AG09319 (cell line): Measurements from ENCODE around the gene ECT2.

ENCODE experiments used
- DNase-seq: peaks from one replicate; pipeline ENCODE4 v3.0.0-alpha.2; 2010; ENCODE audit warnings: low read depth; ENCODE audit errors: extremely low read depth
- TF ChIP-seq, protein P1 (sequence below): IDR thresholded peaks from 2 replicates; pipeline ENCODE4 v1.5.1; 2011; ENCODE audit warnings: low read depth, mild to moderate bottlenecking, inconsistent platforms, low read length, moderate library complexity

The ECT2 gene

DNA sequence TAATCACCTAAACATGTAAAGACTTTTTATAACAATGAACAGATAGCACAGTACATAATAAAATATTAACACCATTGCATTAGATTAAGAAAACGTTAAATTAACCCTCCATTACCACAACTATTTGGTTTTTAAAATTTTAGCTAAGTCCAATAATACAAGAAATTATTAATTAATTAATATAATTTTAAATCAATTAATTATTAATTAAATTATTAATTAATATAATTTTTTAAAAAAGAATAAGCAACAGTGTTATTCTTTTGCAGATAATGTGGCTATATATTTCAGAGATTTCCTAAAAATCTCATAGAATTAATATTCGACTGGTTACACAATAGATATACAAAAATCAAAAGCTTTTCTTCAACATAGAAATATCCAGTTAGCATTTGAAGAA lies 82.5 kb downstream of the ECT2 start:
- TF ChIP-seq, protein P1, sequence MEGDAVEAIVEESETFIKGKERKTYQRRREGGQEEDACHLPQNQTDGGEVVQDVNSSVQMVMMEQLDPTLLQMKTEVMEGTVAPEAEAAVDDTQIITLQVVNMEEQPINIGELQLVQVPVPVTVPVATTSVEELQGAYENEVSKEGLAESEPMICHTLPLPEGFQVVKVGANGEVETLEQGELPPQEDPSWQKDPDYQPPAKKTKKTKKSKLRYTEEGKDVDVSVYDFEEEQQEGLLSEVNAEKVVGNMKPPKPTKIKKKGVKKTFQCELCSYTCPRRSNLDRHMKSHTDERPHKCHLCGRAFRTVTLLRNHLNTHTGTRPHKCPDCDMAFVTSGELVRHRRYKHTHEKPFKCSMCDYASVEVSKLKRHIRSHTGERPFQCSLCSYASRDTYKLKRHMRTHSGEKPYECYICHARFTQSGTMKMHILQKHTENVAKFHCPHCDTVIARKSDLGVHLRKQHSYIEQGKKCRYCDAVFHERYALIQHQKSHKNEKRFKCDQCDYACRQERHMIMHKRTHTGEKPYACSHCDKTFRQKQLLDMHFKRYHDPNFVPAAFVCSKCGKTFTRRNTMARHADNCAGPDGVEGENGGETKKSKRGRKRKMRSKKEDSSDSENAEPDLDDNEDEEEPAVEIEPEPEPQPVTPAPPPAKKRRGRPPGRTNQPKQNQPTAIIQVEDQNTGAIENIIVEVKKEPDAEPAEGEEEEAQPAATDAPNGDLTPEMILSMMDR, result no peak
- DNase-seq, result no peak

DNA sequence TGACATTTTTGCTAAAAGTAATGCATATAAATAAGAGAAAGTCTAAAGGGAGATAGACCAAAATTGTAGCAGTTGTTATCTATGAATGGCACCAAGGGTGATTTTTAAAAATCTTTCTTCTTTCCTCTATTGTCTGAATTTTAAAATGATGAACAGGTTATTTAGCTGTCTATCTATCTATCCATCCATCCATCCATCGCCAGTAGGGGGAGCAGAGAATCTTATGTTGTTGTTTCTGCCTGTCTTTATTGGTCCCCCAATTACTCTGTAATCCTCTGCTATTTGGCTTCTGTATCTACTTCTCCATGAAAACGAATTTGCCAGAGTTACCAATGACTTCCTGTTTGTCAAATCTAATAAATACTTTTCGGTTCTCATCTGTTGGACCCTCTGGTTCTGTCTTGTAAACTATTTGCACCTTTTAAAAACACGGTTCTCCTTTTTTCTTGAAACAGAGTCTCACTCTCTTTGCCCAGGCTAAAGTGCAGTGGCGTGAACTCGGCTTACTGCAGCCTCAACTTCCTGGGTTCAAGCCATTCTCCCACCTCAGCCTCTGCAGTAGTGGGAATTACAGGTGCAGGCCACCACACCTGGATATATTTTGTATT lies 86.0 kb downstream of the ECT2 start:
- peak; percentile 7 for DNase-seq
- TF ChIP-seq, protein P1, result peak; percentile 72

DNA sequence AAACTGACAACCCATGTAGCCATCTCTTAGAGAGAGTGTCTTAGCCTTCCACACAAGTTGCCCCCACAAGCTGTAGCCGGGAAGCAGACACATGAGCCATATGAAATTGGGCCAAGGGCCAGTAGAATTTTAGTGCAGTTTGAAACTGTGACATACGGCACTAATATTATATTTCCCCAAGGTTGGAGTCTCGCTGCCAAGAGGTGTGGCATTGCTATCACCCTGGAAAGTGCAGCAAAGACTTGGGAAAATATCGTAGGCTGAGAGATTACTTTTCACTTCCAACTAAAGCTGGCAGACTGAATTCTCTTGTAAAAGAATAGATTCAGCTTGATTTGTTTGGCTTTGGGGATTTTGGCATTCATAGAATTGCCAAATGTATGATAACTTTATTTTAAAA lies 89.2 kb downstream of the ECT2 start:
- no peak for DNase-seq
- TF ChIP-seq, protein P1, result no peak

DNA sequence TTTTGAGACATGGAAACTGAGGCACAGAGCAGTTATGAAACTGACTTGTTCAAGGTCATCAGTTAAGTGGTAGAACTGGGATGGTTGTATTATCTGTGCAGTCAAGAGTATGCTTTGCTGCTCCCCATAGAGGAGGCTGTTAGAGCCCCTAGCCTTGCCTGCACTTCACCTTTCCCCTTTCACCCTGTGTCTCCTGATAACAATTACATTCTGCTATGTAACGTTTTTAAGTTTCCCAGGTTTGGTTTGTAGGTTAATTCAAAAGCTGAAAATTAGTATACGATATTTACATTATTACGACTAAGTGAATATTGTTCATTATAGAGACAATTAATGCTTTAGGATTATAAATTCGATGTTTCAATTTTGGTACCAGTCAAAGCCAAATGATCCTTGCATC lies 89.9 kb downstream of the ECT2 start:
- DNase-seq, result no peak
- TF ChIP-seq, protein P1, result no peak

DNA sequence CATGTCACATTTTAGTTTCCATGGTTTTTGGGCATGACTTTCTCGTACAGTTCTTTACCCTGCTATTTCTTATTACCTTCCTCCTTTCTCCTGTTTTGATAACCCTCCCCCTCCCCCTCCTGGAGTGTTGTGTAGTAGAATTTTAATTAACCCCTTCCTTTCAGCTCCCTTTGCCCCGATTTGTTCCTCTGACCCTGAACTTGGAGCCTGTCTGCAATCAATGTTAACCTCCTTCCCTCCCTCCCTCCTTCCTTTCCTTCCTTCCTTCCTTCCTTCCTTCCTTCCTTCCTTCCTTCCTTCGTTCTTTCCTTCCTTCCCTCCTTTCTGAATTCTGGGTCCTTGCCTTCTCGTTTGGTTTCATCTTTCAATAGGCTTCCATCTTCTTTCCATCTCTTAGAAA lies 90.4 kb downstream of the ECT2 start:
- DNase-seq, result no peak
- TF ChIP-seq, protein P1, result no peak

DNA sequence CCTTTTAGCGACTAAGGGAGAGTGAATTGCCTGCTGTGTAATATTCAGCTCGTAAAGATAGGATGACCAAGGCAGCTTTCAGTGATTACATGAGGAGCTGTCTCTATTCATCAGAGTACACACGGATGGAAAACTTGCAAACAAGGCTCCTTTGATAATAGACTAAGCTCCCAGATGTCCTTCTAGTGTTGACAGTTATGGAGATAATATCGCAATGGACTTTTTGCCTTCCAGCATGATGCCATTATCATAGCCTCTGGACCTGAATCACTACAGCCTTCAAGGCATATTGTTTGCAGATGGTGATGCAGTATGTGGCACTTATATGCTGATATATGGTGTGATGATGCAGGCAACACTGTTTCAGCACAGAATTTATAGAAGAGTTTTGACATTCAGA lies 93.9 kb downstream of the ECT2 start:
- no peak for DNase-seq
- TF ChIP-seq, protein P1, result no peak

DNA sequence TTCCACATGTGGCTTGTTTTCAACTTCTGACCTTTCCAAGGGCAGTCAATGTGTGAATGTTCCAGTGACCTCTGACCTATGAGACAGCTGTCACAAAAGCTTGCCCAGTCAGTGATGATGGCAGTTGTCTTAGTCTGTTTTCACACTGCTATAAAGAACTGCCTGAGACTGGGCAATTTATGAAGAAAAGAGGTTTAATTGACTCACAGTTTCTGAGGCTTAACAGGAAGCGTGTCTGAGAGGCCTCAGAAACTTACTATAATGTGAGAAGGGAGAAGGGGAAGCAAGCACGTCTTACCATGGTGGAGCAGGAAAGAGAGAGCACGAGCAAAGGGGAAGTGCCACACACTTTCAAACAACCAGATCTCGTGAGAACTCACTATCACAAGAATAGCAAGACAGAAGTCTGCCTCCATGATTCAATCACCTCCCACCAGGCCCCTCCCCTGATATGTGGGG lies 95.6 kb downstream of the ECT2 start:
- DNase-seq, result no peak
- TF ChIP-seq, protein P1, result no peak
